Measurements from ENCODE around the gene OSTF1. TPM values are rescaled to one million over a fixed set of nuclear protein-coding genes. Genes with fewer than 3 reads are reported as not detected.

OSTF1 gene
- total RNA-seq, 1 donor from 2014 or later = 38.4 TPM

DNA sequence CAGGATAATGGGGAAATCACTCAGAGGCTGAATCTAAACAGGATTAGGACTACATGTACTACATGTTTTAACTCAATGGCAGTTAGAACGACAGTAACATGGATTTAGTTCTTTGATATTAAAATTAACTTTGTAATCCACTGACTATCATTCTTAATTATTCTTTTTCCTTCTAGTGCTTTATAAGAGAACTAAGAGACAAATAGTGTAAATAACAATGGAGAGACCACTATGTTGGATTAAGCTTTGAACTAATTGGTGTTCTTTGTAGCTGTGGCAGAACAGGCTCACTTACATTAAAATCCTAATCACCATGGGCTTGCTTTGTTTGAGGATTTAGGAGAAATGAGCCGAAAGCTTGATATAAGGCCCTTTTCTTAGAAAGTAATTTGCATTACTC is 19.1 kb upstream of the OSTF1 start:
- TF ChIP-seq CTCF (IDR thresholded peaks at IDR 0.05; ENCODE audit: partially characterized antibody, unreplicated experiment) = no peak
- Mint-ChIP-seq H3K9me3 (ENCODE audit: unreplicated experiment) (no peaks in the 10 kb centered on the region), H3K27ac (ENCODE audit: unreplicated experiment) (no peak overlapping the region), H3K4me3 (ENCODE audit: unreplicated experiment) (no peak overlapping the region), H3K27me3 (ENCODE audit: unreplicated experiment) (no peaks in the 10 kb centered on the region), H3K4me1 (ENCODE audit: low read depth, unreplicated experiment) (no peaks in the 10 kb centered on the region), H3K36me3 (ENCODE audit: unreplicated experiment) (no peaks in the 10 kb centered on the region)
- no peak for DNase-seq

GRCh38 chr9:75071530-75072122 is 16.7 kb upstream of the OSTF1 start:
- Mint-ChIP-seq H3K27ac (ENCODE audit: unreplicated experiment) (no peak overlapping the region), H3K9me3 (ENCODE audit: unreplicated experiment) (no peaks in the 10 kb centered on the region), H3K4me3 (ENCODE audit: unreplicated experiment) (no peak overlapping the region), H3K36me3 (ENCODE audit: unreplicated experiment) (no peaks in the 10 kb centered on the region), H3K4me1 (ENCODE audit: low read depth, unreplicated experiment) (no peaks in the 10 kb centered on the region), H3K27me3 (ENCODE audit: unreplicated experiment) (no peaks in the 10 kb centered on the region)
- DNase-seq = no peak
- TF ChIP-seq CTCF (IDR thresholded peaks at IDR 0.05; ENCODE audit: partially characterized antibody, unreplicated experiment) = no peak

DNA sequence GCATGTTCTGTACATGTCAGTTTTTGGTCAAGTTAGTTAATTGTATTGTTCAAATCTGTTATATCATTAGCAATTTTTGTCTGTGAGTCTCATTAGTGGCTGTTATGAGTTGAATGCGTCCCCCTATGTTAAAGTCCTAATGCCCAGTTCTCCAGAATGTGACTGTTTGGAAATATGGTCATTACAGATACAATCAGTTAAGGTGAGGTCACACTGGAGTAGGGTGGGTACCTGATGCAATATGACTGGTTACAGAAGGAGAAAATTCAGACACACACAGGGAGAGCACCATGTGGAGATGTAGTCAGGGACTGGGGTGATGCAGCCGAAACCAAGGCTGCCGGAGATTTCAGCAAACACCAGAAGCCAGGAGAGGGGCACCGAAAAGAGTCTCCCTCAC is 15.4 kb upstream of the OSTF1 start:
- no peaks in the 10 kb centered on the region for H3K9me3 Mint-ChIP-seq (ENCODE audit: unreplicated experiment)

GRCh38 chr9:75081632-75082031 is 6.7 kb upstream of the OSTF1 start:
- H3K36me3 Mint-ChIP-seq (ENCODE audit: unreplicated experiment) = no peaks in the 10 kb centered on the region
- no peak overlapping the region for H3K27ac Mint-ChIP-seq (ENCODE audit: unreplicated experiment)

More for the DNA sequence above, 15.4 kb upstream of the OSTF1 start:
- Mint-ChIP-seq H3K27ac (ENCODE audit: unreplicated experiment) (no peak overlapping the region), H3K4me1 (ENCODE audit: low read depth, unreplicated experiment) (no peaks in the 10 kb centered on the region), H3K36me3 (ENCODE audit: unreplicated experiment) (no peaks in the 10 kb centered on the region), H3K27me3 (ENCODE audit: unreplicated experiment) (no peaks in the 10 kb centered on the region), H3K4me3 (ENCODE audit: unreplicated experiment) (no peak overlapping the region)
- no peak for TF ChIP-seq CTCF (IDR thresholded peaks at IDR 0.05; ENCODE audit: partially characterized antibody, unreplicated experiment)
- no peak for DNase-seq

More at GRCh38 chr9:75081632-75082031, 6.7 kb upstream of the OSTF1 start:
- Mint-ChIP-seq H3K9me3 (ENCODE audit: unreplicated experiment) (peaks cover 2% of the 10 kb centered on the region), H3K27me3 (ENCODE audit: unreplicated experiment) (no peaks in the 10 kb centered on the region), H3K4me3 (ENCODE audit: unreplicated experiment) (no peak overlapping the region), H3K4me1 (ENCODE audit: low read depth, unreplicated experiment) (peaks cover 17% of the 10 kb centered on the region)
- no peak for TF ChIP-seq CTCF (IDR thresholded peaks at IDR 0.05; ENCODE audit: partially characterized antibody, unreplicated experiment)
- DNase-seq = no peak
